C4-2B (cell line): Measurements from ENCODE around the gene RRP36.

Source experiments
- H3K27ac ChIP-seq: fragments of 450-650 bp; 2 replicates; pipeline ENCODE4 v1.5.1; 2017
- CTCF ChIP-seq: fragments of 450-650 bp; conservative IDR thresholded peaks from 2 replicates; pipeline ENCODE4 v1.5.1; 2017; ENCODE audit warnings: mild to moderate bottlenecking
- ZFX ChIP-seq: fragments of 450-650 bp; IDR thresholded peaks from 2 replicates; pipeline ENCODE4 v1.6.1; 2017

Gene RRP36

GRCh38 chr6:43033496-43034189 is 12.2 kb downstream of the RRP36 start:
- no peak overlapping the region for H3K27ac ChIP-seq
- TF ChIP-seq ZFX = no peak
- TF ChIP-seq CTCF = no peak

GRCh38 chr6:43034190-43034525 is 12.7 kb downstream of the RRP36 start:
- TF ChIP-seq CTCF = no peak
- TF ChIP-seq ZFX = no peak
- no peak overlapping the region for H3K27ac ChIP-seq

- TF ChIP-seq CTCF (no peak), ZFX (no peak)
- H3K27ac ChIP-seq = no peak overlapping the region
Observed at GRCh38 chr6:43035495-43036194, 14.2 kb downstream of the RRP36 start.

GRCh38 chr6:43036712-43037111 is 15.3 kb downstream of the RRP36 start:
- H3K27ac ChIP-seq = no peak overlapping the region
- TF ChIP-seq CTCF (no peak), ZFX (no peak)

- no peak overlapping the region for H3K27ac ChIP-seq
- TF ChIP-seq CTCF (no peak), ZFX (no peak)
Observed at GRCh38 chr6:43037197-43037596, 15.8 kb downstream of the RRP36 start.

- TF ChIP-seq ZFX = no peak
- no peak overlapping the region for H3K27ac ChIP-seq
Observed at GRCh38 chr6:43037706-43038105, 16.3 kb downstream of the RRP36 start.

- H3K27ac ChIP-seq = no peak overlapping the region
- no peak for TF ChIP-seq ZFX
- TF ChIP-seq CTCF = no peak
Observed at GRCh38 chr6:43038727-43039126, 17.3 kb downstream of the RRP36 start.
